DMS 273 treated with DMSO at 0.1 percent for 48 hours (cell line): Measurements from ENCODE around the gene TMEM179B.
"Not testable (repeated sequence)": the region's sequence is repeated elsewhere in the genome, so short reads cannot be mapped to it uniquely, and the experiment has no call there.

Experiments
- DNase-seq: peaks from one replicate; lab custom pipeline; 2025; lab: John Stamatoyannopoulos, UW

Gene TMEM179B

GRCh38 chr11:62787005-62787759, at the start of gene TMEM179B:
TSS of gene TMEM179B (plus strand) at chr11:62787402. CDS start at chr11:62787432, 30 bp downstream.
- peak; percentile 80 for DNase-seq

DNA sequence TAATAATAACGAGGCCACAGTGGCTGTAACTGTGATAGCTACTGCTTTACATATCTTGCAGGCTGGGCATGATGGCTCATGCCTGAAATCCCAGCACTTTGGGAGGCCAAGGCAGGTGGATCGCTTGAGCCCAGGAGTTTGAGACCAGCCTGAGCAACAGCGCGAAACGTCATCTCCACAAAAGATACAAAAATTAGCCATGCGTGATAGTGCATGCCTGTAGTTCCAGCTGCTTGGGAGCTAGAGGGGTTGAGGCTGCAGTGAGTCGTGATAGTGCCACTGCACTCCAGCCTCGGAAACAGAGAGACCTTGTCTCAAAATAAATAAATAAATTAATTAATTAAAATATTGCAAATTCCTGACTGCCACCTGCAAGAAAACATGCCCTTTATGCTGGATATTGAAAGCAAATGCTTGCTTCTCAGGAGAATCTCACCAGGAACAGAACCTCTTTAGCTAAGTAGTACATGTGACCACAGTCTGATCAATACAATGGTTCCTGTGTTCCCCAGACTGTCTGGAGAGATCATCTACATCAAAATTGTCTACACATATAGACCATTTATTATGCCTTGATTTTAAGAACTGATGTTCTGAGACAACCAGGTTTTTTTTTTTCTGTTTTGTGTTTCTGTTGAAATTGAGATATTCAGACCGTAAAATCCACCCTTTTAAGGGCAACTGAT, 39.6 kb upstream of the TMEM179B start:
- no peak for DNase-seq

- not testable (repeated sequence) for DNase-seq
Observed at GRCh38 chr11:62749931-62750330, 37.3 kb upstream of the TMEM179B start.

DNA sequence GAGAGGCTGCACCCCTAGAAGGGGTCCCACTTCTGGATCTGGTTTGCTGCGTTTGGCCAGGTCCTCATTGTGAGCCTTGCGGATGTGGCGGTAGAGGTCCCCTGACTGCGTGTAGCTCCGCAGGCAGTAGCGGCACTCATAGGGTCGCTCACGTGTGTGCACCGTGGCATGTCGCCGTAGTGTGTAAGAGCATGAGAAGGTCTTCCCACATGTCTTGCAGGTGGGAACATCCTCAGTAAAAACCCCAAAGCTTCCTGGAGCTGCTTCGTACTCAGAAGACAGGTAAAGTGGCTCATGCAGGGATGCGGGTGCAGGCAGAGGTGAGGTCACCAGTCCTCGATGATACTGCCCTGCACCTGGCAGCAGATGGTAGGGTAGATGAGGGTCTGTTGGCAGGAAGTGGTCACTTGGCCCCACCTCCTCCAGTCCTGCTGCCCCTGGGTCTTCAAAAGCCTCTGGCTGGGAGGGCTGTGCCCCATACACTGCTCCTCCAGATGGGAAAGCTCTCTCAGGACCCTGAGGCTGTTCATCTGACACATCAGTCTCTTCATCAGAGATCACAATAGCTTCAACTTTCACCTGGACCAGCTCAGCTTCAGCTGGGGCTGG, 34.9 kb upstream of the TMEM179B start:
- no peak for DNase-seq

GRCh38 chr11:62752994-62753735, 34.0 kb upstream of the TMEM179B start:
- DNase-seq = no peak

- DNase-seq = peak; percentile 98
Observed at GRCh38 chr11:62753736-62754603, 33.2 kb upstream of the TMEM179B start, which contains the start of gene ZBTB3. TSS of gene ZBTB3 (minus strand) at chr11:62754160. CDS start at chr11:62753664, 496 bp downstream.

GRCh38 chr11:62755086-62755615, 32.1 kb upstream of the TMEM179B start:
- no peak for DNase-seq

GRCh38 chr11:62757846-62758788, 29.1 kb upstream of the TMEM179B start:
- no peak for DNase-seq

DNA sequence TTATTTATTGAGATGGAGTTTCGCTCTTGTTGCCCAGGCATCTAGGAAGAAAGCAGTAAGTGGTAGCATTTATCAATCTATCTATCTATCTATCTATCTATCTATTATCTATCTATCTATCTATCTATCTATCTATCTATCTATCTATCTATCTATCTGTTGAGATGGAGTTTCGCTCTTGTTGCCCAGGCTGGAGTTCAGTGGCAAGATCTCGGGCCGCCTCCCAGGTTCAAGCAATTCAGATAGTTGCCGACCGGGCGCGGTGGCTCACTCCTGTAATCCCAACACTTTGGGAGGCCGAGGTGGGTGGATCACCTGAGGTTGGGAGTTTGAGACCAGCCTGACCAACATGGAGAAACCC, 26.4 kb upstream of the TMEM179B start:
- not testable (repeated sequence) for DNase-seq

GRCh38 chr11:62770778-62771143, 16.4 kb upstream of the TMEM179B start:
- no peak for DNase-seq

GRCh38 chr11:62771144-62772021, 15.8 kb upstream of the TMEM179B start, which contains the start of gene TAF6L:
TSS of gene TAF6L (plus strand) at chr11:62771396. CDS start at chr11:62775784, 4,388 bp downstream.
- peak; percentile 91 for DNase-seq

DNA sequence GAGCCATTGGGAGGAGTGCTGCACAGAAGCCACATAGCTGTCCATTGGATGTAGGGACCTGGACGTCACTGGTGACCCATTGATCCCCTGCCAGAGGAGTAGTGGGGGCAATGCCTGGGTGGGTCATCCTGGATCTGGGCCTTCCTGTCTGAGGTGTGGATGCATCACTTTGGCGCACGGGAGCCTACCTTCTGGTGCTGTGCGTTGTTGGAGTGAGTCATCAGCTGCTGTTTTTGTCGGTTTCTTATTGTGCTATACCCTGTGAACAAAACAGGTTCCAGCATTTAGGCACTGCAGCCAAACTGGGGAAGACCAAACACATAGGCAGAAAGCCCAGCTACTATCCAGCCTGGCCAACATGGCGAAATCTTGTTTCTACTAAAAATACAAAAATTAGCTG, 12.8 kb upstream of the TMEM179B start:
- no peak for DNase-seq

GRCh38 chr11:62775646-62776045, 11.6 kb upstream of the TMEM179B start:
- no peak for DNase-seq

DNA sequence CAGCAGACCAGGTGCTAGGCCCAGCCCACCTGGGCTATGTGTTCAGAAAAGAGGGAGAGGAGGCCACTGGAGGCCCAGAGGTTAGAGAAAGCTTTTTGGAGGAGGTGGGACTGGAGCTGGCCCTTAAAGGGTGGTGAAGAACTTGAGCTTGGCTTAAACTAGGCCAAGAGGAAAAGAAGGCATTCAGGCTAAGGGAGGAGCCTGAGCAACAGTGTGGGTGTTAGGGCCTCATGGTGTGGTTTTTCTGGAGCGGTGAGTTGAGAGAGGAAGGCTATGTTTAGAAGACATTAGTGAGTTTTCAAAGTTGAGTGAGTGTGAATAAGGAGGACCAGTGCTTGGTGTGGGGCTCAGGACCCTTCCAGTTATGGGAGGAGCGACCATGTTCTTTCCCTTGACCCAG, 9.8 kb upstream of the TMEM179B start:
- no peak for DNase-seq

GRCh38 chr11:62778441-62778840, 8.8 kb upstream of the TMEM179B start:
- DNase-seq = no peak

GRCh38 chr11:62782753-62783152, 4.4 kb upstream of the TMEM179B start:
- no peak for DNase-seq

- DNase-seq = peak; percentile 8
Observed at GRCh38 chr11:62786318-62787004, 741 bp upstream of the TMEM179B start.

- no peak for DNase-seq
Observed at GRCh38 chr11:62788991-62789390, 1.8 kb downstream of the TMEM179B start.
